Hematopoietic multipotent progenitor cell treated with erythropoietin and hydrocortisone succinate and interleukin-3 and kit ligand, for 8 days (in vitro differentiated cells): ENCODE measurements around the gene AMH.
A peak's percentile ranks its signal among the peaks of the same experiment; 100 is the strongest.

ENCODE experiments used
- DNase-seq: peaks from one replicate; pipeline ENCODE4 v3.0.0-alpha.2; 2015

AMH gene

GRCh38 chr19:2251106-2252054, 2.3 kb downstream of the AMH start:
- peak; percentile 53 for DNase-seq

DNA sequence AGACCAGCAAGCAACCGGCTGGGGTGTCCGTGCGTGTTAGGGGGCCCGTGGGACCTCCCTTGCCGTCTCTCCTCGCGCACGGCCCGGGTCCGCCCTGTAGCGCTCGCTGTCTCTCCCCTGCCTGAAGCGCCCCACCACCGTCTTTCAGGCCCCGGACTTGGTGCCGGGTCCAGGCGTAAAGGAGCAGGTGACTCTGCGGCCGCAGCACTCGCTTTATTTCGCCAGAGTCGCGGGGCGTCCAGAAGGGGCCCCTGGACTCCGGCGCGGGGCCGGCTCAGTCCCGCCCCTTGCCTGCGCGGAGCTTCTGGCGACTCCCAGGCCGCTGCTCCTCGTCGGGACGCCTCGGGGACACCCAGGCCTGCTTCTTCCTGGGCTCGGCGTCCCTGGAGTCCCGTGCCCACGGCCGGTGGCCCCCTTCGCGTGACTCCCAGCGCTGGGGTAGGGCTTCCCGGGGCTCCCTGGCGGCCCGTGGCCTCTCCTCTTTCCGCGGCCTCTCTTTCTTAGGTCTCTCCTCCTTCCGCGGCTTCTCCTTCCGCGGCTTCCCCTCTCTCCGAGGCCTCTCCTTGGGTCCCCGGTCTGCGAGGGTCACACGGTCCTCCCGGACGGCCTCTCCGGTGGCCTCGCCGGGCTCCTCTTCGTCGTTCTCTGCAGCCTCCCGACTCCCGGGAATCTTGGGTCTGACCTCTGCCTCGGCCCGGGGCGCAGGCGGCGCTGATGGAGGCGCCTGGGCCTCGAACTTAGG, 3.1 kb downstream of the AMH start:
- DNase-seq = no peak

DNA sequence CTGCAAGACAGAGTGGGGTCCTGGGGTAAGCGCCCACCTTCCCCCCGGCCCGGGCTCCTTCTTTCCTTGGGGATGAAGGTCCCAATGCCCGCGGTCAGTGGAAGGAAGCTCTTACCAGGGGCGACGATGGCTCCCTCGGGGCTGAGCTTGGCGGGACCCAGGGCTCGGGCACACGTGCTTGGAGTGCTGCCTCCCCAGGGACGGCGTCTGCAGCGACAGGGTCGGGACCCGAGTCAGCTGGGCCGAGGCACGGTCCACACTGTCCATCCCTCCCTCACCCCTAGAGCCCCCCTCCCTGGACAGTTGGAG, 3.6 kb downstream of the AMH start:
- no peak for DNase-seq

GRCh38 chr19:2253106-2254063, 4.3 kb downstream of the AMH start:
- no peak for DNase-seq

DNA sequence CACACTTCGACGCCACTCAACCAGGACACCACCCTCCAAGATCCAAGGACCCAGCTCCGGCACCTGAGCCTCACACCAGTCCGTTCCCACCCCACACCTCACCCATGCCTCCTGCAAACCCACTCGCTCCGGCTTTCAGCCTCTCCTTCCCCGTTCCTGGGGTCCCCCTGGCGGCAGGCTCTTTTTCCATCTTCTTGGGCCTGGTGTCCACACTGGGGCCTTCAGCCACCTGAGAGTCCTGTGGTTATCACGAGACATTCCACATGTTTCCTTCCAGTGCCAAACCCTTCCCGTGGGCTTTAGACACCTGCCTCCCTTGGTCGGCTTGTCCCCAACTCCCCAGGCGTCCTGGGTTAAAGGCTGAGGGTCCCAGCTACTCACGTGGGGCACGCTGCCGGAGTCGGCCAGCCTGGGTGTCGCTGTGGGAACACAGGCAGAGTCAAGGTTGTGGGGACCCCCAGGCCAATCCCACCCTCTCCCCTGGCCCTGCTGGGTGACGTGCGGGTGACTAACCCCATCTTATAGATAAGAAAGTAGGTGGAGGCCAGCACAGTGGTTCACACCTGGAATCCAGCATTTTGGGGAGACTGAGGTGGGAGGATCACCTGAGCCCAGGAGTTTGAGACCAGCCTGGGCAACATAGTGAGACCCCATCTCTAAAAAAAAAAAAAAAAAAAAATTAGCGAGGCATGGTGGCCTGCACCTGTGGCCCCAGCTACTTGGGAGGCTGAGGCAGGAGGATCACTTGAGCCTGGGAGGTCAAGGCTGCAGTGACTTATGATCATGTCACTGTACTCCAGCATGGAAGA, 5.1 kb downstream of the AMH start:
- no peak for DNase-seq

DNA sequence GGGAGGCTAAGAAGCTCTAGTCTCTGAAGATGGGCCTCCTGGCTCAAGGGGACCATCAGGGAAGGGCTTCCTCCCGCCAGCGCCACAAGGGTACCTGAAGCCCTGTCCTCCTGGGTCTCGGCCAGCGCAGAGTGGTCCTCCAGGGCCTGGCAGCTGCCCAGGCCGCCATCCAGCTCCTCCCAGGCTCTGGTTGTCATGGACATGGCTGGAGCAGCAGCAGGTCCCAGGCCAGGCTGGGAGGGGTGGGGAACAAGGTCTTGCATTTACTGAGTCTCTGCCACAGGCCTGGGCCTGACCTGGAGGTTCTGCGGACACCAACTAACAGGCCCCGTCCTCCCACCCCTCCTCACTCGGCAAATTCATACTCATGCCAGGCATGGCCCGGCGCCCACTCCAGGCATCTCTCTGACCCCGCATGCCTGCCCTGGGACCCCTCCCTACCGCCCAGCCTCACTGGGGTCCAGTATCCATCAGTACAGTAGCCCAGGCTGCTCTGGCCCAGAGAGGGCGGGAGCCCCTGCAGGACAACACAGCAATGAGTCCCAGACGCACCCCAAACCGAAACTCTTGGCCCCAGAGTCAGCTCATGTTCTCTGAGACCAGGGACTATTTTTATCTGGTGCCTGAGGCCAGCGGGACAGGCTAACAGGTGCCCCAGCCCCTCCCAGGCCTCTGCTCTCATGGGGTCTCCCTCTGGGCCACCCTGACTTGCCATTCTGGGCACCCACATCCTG, 6.2 kb downstream of the AMH start:
- no peak for DNase-seq

DNA sequence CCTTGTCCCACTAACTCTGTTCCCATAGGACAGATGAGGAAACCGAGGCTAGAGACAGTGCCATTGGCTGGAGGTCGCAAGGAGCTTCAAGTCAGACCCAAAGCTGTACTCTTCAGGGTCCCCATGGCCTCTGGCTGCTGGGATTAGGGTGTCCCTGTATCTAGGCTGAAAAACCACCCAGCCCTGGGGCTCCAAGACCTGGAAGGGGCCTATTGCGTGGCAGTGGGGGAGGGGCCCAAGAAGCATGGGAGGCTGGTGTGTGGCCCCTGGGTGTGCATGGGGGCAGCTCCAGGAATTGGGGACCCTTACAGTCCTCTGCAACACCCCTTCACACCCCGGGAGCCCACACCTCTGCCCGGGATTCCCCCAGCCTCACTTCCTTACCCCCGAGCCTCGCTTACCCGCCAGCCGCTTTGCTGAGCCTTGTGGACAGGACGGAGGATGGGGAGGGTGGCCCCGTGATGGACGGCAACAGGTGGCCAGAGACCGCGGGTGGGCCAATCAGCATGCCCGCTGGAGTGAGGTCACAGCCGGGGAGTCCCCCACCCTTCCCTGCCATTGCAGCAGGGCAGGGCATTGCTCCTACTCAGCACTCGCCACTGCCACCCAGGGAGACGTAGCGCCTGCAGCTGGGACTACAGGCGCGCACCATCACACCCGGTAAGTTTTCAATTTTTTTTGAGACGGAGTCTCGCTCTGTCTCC, 7.0 kb downstream of the AMH start, which contains the start of gene JSRP1:
TSS of gene JSRP1 (minus strand) at position 436 of the 704 bp plus-strand sequence. CDS start 1,103 bp downstream, outside the sequence.
- no peak for DNase-seq

GRCh38 chr19:2259336-2259735, 10.2 kb downstream of the AMH start:
- DNase-seq = no peak

GRCh38 chr19:2260341-2260805, 11.2 kb downstream of the AMH start:
- DNase-seq = no peak

DNA sequence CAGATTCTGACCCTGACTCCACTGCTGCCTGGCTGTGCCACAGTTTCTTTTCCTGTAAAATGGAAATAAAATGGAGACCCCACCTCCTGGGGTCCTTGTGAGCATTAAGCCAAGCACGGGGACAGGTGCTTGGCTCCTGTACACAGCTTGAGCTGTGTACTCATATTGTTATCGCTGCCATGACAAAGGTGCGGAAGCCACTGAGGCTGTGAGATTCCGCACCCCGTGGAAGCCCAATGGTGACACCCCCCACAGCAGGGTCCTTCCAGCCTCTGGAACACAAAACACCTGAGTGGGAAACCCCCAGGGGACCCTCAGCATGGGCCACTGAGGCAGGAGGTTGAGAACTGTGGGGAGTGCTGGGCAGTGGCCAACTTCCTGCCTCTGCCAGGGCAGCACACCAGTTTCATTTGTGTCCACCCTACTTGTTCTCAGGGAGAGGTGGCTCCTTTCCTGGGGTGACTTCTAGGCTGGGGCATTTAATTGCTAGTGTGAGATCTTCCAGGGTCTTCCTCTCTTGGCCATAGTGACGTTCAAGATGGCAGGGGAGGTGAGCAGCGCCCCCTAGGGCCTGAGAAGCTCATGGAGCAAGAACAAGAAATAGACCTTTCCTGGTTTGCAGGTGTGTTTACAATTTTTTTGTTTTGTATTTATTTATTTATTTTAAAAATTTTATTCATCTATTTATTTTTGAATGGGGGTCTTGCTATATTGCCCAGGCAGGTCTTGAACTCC, 12.5 kb downstream of the AMH start:
- peak; percentile 75 for DNase-seq

DNA sequence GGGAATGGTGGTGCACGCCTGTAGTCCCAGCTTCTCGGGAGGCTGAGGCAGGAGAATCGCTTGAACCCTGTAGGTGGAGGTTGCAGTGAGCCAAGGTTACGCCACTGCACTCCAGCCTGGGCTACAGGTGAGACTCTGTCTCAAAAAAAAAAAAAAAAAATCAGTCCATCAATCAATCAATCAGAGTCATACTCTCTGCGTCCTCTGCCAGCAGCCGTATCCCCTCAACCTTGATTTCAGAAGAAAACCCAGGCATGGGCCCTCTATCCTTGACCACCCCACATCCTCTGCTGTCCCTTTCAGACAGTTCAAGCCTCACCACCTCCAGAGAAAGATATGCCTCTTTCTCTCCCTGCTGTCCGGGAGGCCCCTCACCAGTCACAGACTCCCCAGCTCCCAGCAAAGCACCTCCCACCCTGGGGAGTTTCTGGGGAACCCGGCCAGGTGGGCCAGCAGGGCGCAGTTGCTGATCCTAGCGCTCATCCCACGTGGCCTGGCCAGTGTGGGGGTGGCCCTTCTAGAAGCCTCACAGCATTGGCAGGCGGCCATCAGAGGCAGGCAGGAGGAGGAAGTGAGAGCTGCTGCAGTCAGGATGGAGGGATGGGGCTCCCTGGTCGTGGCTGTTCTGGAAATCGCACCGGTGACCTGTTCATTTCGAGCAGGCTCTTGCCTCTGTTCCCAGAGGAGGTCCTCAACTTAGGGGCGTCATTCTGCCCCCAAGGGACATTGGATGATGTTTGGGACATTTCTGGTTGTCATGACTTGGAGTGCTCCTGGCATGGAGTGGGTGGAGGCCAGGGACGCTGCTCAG, 17.3 kb downstream of the AMH start:
- DNase-seq = peak; percentile 91

DNA sequence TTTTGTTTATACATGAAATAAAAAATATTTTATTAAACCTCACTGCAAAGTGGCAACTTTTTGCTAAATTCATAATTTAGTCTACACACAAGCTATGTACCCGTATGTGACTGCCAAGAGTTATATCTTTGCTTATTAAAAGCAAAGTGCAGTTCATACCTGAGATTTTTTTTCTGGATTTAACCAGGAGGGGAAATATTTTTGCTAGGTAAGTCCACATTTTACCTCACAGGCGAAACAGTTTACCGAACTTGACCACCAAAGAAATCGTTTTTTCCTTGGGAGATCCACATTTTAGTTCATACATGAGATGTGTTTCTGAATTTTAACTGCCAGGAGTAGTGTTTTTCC, 19.3 kb downstream of the AMH start:
- no peak for DNase-seq

DNA sequence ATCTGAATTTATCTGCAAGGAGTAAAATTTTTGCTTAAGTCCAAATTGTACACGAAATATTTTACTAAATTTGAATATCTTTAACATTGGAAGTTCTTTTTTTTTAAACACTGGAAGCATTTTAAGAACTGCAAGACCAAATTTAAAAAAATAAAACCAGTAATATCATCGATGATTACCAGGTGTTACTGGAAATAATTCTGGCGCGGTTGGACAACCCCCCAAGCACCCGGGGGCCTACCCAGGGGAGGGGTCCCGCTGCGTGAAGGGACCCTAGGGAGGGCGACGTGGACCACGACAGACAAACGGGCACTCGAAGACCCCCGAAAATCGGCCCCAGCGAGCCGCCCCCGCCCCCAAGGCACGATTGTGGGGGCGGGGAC, 19.7 kb downstream of the AMH start:
- DNase-seq = no peak

GRCh38 chr19:2269244-2270156, 20.4 kb downstream of the AMH start:
- DNase-seq = peak; percentile 94

DNA sequence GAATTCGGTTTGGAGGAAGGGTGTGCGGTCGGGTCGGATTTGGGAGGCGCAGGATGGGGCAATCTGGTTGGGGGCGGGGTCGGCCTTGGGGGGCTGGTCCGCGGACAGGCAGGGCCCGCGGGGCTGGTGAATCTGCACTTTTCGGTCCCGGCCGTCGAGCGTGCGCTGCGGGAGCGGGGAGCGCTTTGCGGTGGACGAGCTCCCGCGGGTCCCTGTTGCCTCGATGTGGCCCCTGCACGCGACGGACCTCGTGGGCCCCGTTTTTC, 21.0 kb downstream of the AMH start:
- DNase-seq = no peak

DNA sequence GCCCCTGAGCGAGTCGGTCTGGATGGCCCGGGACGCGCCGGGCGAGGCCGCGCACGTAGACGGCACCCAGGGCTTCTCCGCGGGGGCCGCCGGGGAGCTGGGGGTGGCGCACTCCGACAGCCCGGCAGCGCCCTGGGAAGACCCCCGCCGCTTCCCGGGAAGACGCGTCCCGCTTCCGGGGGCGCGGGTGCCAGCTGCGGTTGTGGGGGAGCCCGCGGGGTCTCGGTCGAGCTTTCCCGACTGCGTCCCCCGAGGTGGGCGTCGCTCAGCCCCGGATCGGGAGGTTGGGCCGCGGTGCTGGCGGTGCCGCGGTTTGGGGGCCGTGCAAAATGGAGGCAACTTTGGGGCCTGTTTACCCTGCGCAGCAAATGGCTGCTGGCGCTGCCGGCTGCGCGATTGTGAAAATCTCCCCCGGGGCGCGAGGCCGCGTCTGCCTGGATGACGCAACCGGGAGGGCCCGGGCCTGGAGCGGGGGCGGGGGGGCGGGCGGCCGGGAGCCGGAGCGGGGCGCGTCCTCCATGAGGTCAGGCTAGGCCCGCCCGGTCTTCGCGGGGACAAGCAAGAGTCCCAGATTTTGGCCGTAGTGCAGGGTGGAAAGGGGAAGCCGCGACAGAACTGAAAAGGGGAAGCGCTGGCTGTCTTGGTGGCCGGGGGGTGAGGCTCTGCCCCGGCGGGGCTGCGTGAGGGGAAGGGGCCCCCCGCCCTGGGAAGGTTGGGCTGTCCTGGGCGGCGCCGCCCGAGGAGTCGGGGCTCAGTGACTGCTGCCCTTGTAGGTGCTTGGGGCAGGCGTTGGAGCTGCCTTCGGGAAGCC, 21.5 kb downstream of the AMH start:
- peak; percentile 66 for DNase-seq
